Measurements from ENCODE around the gene ARCN1.

- no peak for TF ChIP-seq CTCF (IDR thresholded peaks at IDR 0.05)
- TF ChIP-seq POLR2AphosphoS5 (IDR thresholded peaks at IDR 0.05): no peak
- no peak for TF ChIP-seq POLR2A (IDR thresholded peaks at IDR 0.05)
Measured at GRCh38 chr11:118574636-118575035, 2.4 kb downstream of the ARCN1 start.
